ENCODE measurements around the gene WIPF3.

Gene WIPF3

DNA sequence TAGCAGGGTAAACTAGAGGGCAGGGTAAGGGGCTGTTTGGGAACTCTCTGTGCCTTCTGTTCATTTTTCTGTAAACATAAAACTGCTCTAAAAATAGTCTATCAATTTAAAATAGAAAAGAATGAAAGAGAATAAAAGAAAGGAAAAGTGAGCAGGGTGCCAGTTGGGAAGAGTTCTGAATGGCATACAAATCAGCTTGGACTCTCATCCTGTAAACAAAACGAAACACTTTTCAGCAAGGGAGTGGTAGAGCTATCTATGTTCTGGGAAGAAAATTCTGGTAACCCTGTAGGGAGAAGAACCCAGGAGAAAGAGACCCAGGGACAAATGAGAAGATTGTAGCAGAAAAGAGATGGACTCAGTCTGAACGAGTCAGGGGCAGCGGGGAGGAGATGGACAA lies 158.7 kb downstream of the WIPF3 start:
- H3K27ac ChIP-seq, result no peak overlapping the region
- no peak for TF ChIP-seq CTCF (IDR thresholded peaks at IDR 0.05)

More for the DNA sequence above, 158.7 kb downstream of the WIPF3 start:
- no peak overlapping the region for H3K4me3 ChIP-seq
- DNase-seq (ENCODE audit: low spot score), result no peak
